ENCODE data around the gene LRRC43. TPM values are rescaled to one million over a fixed set of nuclear protein-coding genes. Genes with fewer than 3 reads are reported as not detected.

The LRRC43 gene
- total RNA-seq, 1 donor from 2014 or later = not detected

DNA sequence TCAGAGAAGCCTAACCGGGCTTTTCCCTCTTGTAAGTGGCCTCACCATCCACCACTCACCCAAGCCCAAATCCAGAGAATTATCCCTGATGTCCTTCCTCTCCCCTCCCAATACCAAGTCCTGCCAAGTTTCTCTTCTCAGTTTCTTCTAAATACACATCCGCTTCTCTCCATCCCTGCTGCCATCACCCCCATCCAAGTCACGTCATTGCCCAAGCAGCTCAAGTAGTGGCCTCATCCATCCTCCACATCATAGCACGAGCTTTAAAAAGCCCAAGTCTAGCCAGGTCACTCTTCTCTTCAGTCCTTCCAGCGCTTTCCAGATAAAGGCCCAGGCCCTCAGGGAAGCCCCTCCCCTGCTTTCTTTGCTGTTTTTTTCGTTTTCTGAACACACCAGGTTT lies 34.3 kb upstream of the LRRC43 start:
- TF ChIP-seq, protein P1, sequence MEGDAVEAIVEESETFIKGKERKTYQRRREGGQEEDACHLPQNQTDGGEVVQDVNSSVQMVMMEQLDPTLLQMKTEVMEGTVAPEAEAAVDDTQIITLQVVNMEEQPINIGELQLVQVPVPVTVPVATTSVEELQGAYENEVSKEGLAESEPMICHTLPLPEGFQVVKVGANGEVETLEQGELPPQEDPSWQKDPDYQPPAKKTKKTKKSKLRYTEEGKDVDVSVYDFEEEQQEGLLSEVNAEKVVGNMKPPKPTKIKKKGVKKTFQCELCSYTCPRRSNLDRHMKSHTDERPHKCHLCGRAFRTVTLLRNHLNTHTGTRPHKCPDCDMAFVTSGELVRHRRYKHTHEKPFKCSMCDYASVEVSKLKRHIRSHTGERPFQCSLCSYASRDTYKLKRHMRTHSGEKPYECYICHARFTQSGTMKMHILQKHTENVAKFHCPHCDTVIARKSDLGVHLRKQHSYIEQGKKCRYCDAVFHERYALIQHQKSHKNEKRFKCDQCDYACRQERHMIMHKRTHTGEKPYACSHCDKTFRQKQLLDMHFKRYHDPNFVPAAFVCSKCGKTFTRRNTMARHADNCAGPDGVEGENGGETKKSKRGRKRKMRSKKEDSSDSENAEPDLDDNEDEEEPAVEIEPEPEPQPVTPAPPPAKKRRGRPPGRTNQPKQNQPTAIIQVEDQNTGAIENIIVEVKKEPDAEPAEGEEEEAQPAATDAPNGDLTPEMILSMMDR (IDR thresholded peaks at IDR 0.05) = no peak
- Histone ChIP-seq H3K4me1 (no peaks in the 10 kb centered on the region), H3K4me3 (no peak overlapping the region), H3K9me3 (no peaks in the 10 kb centered on the region), H3K27ac (no peak overlapping the region), H3K36me3 (peaks cover 0 to 8% of the 10 kb centered on the region in 2 donors), H3K27me3 (no peaks in the 10 kb centered on the region)
- DNase-seq (ENCODE audit: low spot score in 2 of 2) = no peak
- intact Hi-C loops (cut with DNase I) = no loop called here

DNA sequence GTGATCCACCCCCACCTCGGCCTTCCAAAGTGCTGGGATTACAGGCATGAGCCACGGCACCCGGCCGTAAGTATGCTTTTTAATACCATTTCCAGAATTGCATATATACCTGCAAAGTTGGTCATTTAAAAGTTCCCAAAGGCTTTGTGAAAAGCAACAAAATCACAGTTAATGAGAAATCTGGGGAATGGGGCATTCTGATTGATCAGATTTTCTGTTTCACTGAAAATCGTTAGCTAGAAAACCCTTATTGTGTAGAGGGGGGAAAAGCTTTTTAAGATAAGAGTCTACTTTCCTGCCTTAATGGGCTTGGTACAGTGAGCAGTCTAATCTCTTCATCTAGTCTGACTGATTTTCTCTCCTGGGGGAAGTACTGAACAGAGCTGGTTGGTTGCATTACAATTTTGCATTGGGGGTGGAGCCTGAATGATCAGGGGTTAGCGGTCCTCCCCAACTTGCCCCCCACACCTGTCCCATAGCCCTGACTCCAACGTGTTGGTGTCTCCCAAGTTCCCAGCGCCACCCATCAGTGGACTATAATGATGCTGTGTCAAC lies 32.7 kb upstream of the LRRC43 start:
- Histone ChIP-seq H3K27ac (no peak overlapping the region), H3K4me1 (no peaks in the 10 kb centered on the region), H3K36me3 (no peaks in the 10 kb centered on the region), H3K9me3 (no peaks in the 10 kb centered on the region), H3K4me3 (no peak overlapping the region), H3K27me3 (no peaks in the 10 kb centered on the region)
- intact Hi-C loops (cut with DNase I) = no loop called here
- no peak for DNase-seq (ENCODE audit: low spot score in 2 of 2)
- TF ChIP-seq, protein P1 (IDR thresholded peaks at IDR 0.05) = no peak

DNA sequence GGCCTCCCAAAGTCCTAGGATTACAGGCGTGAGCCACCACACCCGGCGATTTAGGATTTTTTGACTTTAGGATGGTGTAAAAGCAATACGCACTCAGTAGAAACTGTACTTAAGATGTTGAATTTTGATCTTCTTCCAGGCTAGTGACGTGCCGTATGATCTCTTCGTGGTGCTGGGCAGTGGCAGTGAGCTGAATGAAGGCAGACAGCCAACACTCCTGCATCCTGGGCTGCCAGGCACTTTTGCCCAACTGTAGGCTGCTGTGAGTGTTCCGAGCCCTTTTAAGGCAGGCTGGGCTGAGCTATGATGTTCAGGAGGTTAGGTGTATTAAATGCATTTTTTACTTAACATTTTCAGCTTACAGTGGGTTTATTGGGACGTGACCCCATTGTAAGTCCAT lies 30.2 kb upstream of the LRRC43 start:
- Histone ChIP-seq H3K9me3 (no peaks in the 10 kb centered on the region), H3K4me3 (no peak overlapping the region), H3K27ac (no peak overlapping the region), H3K27me3 (no peaks in the 10 kb centered on the region), H3K4me1 (no peaks in the 10 kb centered on the region), H3K36me3 (no peaks in the 10 kb centered on the region)
- no peak for DNase-seq (ENCODE audit: low spot score in 2 of 2)
- intact Hi-C loops (cut with DNase I) = no loop called here
- TF ChIP-seq, protein P1 (IDR thresholded peaks at IDR 0.05) = no peak

DNA sequence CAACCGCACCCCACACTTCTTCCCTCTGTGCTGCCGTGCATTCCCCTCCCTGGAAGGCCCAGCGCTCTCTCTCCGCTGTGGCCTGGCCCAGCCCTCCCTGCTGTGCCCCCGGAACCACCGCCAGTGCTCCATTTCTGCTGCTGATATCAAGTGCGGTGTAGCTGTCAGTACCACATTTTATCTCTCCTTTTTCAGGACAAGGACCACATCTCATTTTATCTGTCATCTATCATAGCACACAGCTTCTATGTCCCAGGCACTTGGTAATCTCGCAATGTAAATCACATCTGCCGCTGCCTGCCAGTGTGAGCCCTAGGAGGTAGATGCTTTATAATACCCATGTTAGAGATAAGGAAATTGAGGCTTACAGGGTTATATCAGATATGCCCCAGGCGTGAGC lies 27.2 kb upstream of the LRRC43 start:
- H3K4me3 ChIP-seq = no peak overlapping the region
- H3K36me3 ChIP-seq = no peaks in the 10 kb centered on the region
- TF ChIP-seq, protein P1 (IDR thresholded peaks at IDR 0.05) = no peak
- intact Hi-C loops (cut with DNase I) = no loop called here
- no peak overlapping the region for H3K27ac ChIP-seq
- no peaks in the 10 kb centered on the region for H3K9me3 ChIP-seq
- no peaks in the 10 kb centered on the region for H3K4me1 ChIP-seq
- H3K27me3 ChIP-seq = no peaks in the 10 kb centered on the region
- DNase-seq (ENCODE audit: low spot score in 2 of 2) = no peak

DNA sequence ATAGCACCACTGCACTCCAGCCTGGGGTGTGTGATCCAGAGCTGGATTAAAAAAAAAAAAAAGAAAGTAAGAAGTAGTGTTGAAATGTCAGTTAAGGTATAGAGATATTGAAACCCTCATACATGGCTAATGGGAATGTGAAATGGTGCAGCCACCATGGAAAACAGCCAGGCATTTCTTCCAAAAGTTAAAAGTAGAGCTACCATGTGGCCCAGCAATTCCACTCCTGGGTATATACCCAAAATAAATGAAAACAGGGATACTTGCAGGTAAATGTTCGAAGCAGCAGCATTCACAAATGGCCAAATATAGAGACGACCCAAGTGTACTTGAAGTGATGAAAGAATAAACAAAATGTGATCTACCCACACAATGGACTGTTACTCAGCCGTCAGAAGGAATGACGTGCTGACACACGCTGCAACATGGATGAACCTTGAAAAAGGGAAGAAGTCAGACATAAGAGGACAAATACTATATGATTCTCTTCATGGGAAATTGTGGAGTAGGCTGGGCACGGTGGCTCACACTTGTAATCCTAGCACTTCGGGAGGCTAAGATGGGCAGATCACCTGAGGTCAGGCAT lies 24.1 kb upstream of the LRRC43 start:
- H3K27ac ChIP-seq = no peak overlapping the region
- intact Hi-C loops (cut with DNase I) = no loop called here
- no peak for DNase-seq (ENCODE audit: low spot score in 2 of 2)

More for the DNA sequence above, 24.1 kb upstream of the LRRC43 start:
- TF ChIP-seq, protein P1 (IDR thresholded peaks at IDR 0.05) = no peak
- H3K27me3 ChIP-seq = no peaks in the 10 kb centered on the region
- no peak overlapping the region for H3K4me3 ChIP-seq
- no peaks in the 10 kb centered on the region for H3K9me3 ChIP-seq
- no peaks in the 10 kb centered on the region for H3K36me3 ChIP-seq
- H3K4me1 ChIP-seq = no peaks in the 10 kb centered on the region

All from ascending aorta (tissue), 2 donors.